KOPT-K1 (cell line): ENCODE data around the gene LPAR2.
"Not testable (repeated sequence)": the region's sequence is repeated elsewhere in the genome, so short reads cannot be mapped to it uniquely, and the experiment has no call there.

Experiments used
- H3K27ac ChIP-seq: fragments of 200-600 bp; sonication (generic); 2 replicates; pipeline ENCODE4 v1.5.1; 2016; ENCODE audit warnings: antibody characterized with exemption, mild to moderate bottlenecking, low read depth, low read length; ENCODE audit not compliant: poor library complexity, severe bottlenecking
- H3K36me3 ChIP-seq: fragments of 200-600 bp; sonication (generic); 2 replicates; pipeline ENCODE4 v1.5.1; 2017; ENCODE audit warnings: antibody characterized with exemption, mild to moderate bottlenecking, low read length, moderate library complexity; ENCODE audit not compliant: insufficient read depth
- H3K9me3 ChIP-seq: fragments of 200-600 bp; sonication (generic); 2 replicates; pipeline ENCODE4 v1.5.1; 2017; ENCODE audit warnings: antibody characterized with exemption, low read length, mild to moderate bottlenecking; ENCODE audit not compliant: insufficient read depth, poor library complexity, severe bottlenecking

Gene LPAR2

DNA sequence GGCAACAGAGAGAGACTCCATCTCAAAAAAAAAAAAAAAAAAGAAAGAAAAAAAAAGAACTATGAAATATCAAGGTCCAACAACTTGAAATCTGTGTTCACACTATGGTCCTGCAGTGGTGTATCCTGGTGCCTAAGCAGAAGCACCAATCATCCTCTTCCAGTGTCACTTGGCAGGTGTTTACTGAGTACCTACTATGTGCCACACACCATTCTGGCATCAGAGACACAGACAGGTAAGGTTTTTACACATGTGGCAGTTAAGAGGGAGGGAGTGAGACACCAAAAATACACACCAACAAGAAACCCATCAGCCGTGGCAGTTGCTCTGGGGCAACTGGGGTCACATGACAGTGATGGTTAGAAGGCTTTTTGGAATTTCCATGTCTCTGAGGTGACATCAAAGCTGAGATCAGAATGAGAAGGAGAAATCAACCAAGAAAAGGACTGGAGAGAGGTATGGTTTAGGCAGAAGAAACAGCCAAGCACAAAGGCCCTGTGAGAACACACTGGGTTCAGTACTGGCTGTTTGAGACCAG, 27.2 kb downstream of the LPAR2 start:
- peak overlapping the region; percentile 60 for H3K27ac ChIP-seq
- no peaks in the 10 kb centered on the region for H3K9me3 ChIP-seq
- peaks cover 12% of the 10 kb centered on the region; the same call in 1 of the 2 replicates for H3K36me3 ChIP-seq

DNA sequence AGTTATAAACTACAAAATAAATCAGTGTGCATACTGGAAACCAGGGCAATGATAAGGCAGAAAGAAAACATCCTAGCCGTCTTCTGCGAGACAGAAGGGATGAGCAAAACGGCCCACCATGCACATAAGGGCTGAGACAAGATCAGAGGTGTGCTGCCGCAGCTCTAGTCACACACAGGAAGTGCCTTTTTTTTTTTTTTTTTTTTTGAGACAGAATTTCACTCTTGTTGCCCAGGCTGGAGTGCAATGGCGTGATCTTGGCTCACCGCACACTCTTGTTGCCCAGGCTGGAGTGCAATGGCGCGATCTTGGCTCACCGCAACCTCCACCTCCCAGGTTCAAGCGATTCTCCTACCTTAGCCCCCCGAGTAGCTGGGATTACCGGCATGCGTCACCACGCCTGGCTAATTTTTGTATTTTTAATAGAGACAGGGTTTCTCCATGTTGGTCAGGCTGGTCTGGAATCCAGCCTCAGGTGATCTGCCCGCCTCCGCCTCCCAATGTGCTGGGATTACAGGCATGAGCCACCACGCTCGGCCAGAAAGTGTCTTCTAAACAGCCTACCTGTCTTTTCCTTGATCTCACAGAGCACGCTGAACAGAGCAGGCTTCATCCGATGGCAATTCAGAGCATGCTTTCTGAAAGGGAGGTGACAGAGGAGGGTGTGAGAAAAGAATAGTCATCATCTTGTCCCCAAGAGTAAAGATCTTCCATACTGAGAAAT, 29.1 kb downstream of the LPAR2 start:
- H3K27ac ChIP-seq: peak overlapping the region; percentile 73
- H3K9me3 ChIP-seq: not testable (repeated sequence)
- H3K36me3 ChIP-seq: peaks cover 17% of the 10 kb centered on the region; the same call in 1 of the 2 replicates

DNA sequence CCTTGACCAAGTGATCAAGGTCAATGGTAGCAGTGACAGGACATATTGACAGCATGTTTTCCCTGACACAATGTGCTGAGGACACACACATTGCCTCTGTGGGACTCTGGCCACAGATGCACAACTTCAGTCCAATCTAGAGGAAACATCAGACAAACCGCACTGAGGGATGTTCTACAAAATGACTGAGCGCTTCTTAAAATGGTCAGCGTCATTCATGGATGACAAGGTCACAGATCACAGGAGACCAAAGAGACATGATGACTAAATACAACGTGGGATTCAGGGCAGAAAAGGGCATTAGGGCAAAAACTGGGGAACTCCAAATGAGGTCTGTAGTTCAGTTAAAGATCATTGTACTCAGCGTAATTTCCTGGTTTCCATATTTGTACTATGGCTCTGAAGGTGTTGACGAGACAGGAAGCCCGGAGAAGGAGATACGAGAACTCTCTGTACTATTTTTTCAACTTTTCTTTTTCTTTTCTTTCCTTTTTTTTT, 30.2 kb downstream of the LPAR2 start:
- Histone ChIP-seq H3K9me3 (no peaks in the 10 kb centered on the region), H3K27ac (peak overlapping the region; percentile 73), H3K36me3 (peaks cover 25% of the 10 kb centered on the region; the same call in 1 of the 2 replicates)

DNA sequence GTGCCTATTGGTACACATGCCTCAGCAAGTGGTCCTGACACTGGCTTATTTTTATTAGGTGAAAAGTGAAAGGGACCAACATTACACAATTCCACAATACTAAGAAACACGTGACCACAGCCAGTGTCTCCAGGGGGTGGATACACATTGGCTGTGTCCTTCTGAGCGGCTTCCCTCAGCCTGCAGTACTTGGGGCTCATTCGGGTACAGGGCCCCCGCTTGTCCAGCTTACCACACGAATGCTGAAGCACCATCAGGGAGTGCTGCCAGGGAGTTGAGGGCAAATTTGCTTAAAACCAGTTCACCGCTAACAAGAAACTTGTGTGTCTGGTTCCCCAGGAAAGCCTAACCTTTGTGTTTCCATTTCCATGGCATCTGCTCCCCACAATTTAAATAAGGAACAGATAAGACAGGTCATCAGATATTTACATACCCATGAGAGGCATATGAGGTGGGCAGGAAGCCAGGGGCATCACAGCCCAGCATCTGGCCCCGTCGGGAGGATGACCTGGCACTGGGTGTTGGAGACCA, 32.8 kb downstream of the LPAR2 start:
- Histone ChIP-seq H3K27ac (no peak overlapping the region), H3K36me3 (peaks cover 34% of the 10 kb centered on the region; the same call in 1 of the 2 replicates), H3K9me3 (no peaks in the 10 kb centered on the region)

DNA sequence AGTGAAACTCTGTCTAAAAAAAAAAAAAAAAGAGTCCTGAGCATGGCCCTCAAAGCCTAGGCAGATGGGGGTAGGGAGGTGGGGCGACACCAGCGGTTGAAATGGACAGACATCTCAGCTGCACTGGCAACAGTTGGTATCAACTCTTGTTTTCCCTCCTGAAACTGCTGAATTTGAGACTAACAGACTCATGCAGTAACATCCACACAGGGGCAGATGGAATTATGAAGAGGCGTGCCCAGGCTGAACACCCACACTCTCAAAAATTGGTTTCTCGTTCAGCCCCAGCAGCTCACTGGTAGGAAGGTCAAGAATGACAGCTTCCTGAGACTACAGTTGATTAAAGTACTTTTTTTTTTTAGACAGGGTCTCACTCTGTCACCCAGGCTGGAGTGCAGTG, 33.6 kb downstream of the LPAR2 start:
- Histone ChIP-seq H3K27ac (no peak overlapping the region), H3K36me3 (peaks cover 34% of the 10 kb centered on the region; the same call in 1 of the 2 replicates), H3K9me3 (no peaks in the 10 kb centered on the region)

DNA sequence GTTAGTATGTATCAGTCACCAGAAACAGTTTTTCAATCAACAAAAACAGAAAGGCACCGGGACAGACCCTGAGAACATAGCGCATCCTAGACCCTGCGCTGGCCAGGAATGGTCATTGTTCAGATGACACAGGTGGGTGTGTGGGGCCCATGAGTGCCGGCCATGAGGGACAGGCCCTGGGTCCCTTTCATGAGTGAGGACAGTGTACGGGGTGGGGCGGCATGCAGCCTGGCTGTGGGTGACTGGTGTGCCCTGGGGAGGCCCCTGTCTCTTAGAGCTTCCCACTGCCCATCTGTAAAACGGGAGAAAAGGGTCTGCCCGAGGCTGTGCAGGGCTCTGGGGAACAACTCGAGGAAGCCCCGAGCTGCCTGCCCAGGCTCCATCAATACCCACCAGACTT, 35.3 kb downstream of the LPAR2 start:
- Histone ChIP-seq H3K36me3 (peaks cover 33% of the 10 kb centered on the region; the same call in 1 of the 2 replicates), H3K9me3 (no peaks in the 10 kb centered on the region), H3K27ac (no peak overlapping the region)

DNA sequence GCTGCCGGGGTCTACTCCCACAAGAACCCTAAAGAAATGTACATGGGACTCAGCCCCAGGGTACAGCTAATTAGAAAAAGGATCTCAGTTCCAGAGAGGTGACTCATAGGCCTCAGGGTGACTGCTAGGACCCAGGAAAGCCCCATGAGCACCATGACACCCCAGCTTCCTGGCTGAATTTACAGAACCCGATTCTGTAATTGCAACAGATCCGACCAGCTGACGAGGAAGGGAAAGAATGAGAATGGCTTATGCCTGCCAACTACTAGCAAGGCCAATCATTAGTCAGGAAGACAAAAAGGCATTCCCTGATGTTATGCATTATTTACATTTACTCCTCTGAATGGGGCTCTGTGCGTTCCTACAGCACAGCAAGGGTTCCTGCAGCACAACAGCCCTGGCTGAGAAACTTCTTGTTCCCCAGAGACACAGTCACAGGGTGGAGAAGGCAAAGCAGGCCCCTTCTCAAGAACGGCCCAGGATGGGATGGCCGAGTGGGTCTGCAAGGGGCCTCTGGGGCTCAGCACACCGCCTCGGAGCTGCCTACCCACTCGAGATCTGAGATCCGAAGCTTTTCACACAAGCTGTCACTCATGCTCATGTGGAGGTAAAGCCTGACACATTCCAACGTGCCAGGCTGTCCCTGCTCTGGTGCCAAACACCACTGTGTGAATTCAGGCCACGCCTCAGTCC, 36.7 kb downstream of the LPAR2 start:
- no peak overlapping the region for H3K27ac ChIP-seq
- no peaks in the 10 kb centered on the region for H3K9me3 ChIP-seq
- H3K36me3 ChIP-seq: peaks cover 23% of the 10 kb centered on the region; the same call in 1 of the 2 replicates

DNA sequence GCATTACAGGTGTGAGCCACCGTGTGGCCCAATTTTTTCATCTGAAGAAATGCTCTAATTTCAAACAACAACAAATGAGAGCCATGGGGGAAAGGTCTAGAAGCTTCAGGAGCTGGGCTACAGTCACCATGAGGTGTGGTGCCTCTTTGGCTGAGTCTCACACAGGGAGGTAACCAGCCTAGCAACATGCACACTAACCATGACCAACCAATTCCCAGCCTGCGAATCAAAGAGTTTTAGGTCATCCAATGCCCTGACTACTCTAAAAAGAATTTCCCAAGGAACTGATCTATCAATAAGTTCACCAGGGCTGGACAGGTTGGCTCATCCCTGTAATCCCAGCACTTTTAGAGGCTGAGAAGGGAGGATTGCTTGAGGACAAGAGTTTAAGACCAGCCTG, 39.5 kb downstream of the LPAR2 start:
- H3K36me3 ChIP-seq: peaks cover 16% of the 10 kb centered on the region; the same call in 1 of the 2 replicates
- no peak overlapping the region for H3K27ac ChIP-seq
- no peaks in the 10 kb centered on the region for H3K9me3 ChIP-seq

DNA sequence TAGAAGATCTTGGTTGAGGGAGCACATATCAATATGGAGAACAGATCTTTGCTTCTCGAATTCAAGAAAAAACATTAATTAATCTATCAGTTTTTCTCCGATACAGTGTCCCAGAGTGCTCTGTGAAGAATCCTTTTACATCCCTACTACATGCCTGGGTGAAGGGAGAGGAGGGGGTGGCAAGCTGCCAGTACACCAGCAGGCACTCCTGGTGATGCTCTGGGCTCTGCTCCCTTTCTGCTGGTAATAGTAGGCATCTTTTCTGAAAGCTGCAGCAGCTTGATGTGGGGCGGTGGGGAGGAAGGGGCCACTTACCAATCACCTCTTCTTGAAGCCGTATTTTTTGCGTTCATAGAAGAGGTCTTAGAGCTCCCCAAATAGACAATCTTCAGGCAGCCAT, 40.2 kb downstream of the LPAR2 start:
- Histone ChIP-seq H3K27ac (no peak overlapping the region), H3K9me3 (no peaks in the 10 kb centered on the region), H3K36me3 (peaks cover 8% of the 10 kb centered on the region; the same call in 1 of the 2 replicates)

DNA sequence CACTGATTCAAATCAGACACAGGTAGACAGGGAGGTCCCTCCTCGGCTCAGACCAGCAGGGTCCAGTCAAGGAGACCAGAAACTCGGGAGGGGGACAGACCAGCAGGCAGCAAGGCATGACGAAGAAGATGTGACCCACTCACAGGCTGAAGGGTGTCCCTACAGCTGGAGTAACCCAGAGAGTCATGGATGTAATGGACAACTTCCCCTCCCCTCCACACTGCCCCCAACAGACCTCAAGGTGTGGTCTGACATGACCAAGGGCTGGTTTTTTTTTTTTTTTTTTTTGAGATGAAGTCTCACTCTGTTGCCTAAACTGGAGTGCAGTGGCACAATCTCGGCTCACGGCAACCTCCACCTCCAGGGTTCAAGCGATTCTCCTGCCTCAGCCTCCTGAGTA, 43.7 kb downstream of the LPAR2 start:
- Histone ChIP-seq H3K36me3 (no peaks in the 10 kb centered on the region), H3K27ac (no peak overlapping the region), H3K9me3 (no peaks in the 10 kb centered on the region)

DNA sequence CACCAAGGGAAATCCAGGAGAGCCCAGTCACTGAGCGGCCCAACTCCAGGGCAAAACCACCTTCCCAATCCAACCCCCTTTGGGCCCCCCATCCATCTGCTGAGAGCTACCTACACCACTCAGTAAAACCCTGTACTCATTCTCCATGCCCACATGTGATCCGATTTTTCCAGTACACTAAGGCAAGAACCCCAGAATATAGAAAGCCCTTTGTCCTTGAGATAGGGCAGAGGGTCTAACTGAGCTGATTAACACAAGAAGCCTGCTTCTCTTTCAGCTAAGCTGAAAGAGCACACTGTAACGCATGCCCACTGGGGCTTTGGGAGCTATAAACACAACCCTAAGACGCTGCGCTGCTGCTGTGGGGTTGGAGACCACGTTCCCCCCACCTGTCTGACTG, 45.5 kb downstream of the LPAR2 start:
- H3K36me3 ChIP-seq: no peaks in the 10 kb centered on the region
- no peak overlapping the region for H3K27ac ChIP-seq
- H3K9me3 ChIP-seq: no peaks in the 10 kb centered on the region

DNA sequence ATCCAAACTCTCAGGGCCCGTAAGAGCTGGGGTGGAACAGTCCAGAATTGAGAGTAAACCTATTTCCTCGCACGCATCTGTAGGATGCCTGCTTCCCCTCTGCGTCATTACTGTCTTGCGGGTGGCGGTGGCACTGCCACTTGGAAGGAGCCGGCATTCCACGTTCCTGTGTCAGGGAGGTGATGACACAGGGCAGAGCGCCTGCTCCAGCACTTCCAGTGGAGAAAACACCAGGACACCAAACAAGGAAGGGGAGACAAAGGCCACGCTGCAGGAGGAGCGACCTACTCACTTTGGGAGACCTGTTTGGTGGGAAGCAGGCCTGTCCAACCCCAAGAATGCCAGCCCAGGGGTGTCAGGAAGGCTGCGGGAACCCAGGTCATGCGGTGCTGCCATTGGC, 46.6 kb downstream of the LPAR2 start:
- Histone ChIP-seq H3K36me3 (no peaks in the 10 kb centered on the region), H3K27ac (no peak overlapping the region), H3K9me3 (no peaks in the 10 kb centered on the region)

DNA sequence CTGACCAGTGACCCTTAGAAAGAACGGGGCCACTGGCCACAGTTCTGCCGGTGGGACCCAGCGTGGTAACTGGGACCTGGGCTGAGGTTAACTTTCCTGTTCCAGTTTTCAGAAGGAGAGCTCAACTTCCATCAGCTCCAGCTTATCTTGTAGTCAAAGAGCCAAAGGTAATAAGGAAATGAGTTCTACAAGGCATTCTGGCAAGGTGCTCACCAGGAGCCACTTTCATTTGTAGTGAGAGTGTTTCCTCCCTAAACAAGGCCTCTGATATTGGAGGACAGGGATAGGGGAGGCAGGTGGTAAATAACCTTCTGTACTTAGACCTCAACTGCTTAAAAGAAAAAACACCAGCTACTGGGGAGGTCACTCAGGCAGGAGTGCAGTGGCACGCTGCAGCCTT, 47.6 kb downstream of the LPAR2 start:
- Histone ChIP-seq H3K36me3 (no peaks in the 10 kb centered on the region), H3K9me3 (no peaks in the 10 kb centered on the region), H3K27ac (no peak overlapping the region)

DNA sequence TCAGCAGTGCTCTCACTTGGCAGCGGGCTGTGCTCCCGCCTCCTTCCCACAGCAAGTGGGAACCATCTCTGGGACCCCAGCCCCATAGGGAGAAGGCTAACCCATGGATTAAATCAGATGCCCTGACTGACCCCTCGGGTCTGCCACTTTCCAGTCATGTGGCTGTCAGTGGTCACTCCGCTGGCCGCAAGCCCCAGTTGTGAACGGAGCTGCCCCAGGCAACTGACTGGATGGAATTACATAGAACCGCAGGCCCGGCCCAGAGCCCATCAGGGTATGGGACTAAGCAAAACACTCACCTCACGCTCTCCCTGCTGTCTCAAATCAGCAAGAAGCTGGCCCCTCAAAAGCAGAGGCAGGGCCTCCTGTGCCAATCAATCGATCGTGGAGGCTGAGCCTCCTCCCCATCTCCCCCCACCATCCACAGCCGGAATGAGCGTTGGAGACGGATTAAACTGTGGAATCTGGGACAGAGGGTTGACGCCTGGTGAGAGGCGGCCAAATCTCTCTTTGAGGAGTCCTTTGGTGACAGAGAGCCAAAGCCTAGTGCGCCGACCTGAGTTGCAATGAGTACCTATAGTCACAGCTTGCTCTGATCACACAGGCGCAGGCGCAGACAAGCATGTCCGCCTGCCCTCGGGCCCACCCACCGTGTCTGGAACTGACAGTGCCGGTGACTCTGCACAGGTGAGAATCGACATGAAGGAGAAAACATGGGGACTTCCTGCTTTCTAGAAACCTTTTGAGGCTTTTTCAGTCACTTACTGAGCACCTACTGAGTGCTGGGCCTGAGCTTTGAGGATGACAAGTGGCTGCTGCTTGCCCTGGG, 48.3 kb downstream of the LPAR2 start:
- Histone ChIP-seq H3K27ac (no peak overlapping the region), H3K36me3 (no peaks in the 10 kb centered on the region), H3K9me3 (no peaks in the 10 kb centered on the region)
